Central memory CD8-positive, alpha-beta T cell (primary cell): ENCODE measurements around the gene EXOG.

Source experiments
- ATAC-seq: fragments of 150-1000 bp; cut with Tn5 transposase; replicated peaks from 2 replicates; pipeline ENCODE4 v1.10.0; 2022; ENCODE audit warnings: mild to moderate bottlenecking, moderate FRiP score, moderate number of reproducible peaks; ENCODE audit not compliant: poor library complexity, severe bottlenecking; ENCODE audit errors: extremely low read depth
- DNase-seq, 2 donors: peaks; one replicate each; pipeline ENCODE4 v3.0.0; 2021; ENCODE audit warnings: low spot score in 2 of 2
- H3K27ac Mint-ChIP-seq: one replicate; pipeline ENCODE4 v1.8.0; 2022; ENCODE audit warnings: low read depth, mild to moderate bottlenecking, moderate library complexity, mixed read lengths
- H3K27me3 Mint-ChIP-seq: one replicate; pipeline ENCODE4 v1.8.0; 2022; ENCODE audit warnings: mixed read lengths
- H3K36me3 Mint-ChIP-seq: one replicate; pipeline ENCODE4 v1.8.0; 2022; ENCODE audit warnings: mild to moderate bottlenecking, moderate library complexity, mixed read lengths; ENCODE audit not compliant: insufficient read depth
- H3K4me1 Mint-ChIP-seq: one replicate; pipeline ENCODE4 v1.8.0; 2022; ENCODE audit warnings: mixed read lengths
- H3K4me3 Mint-ChIP-seq: one replicate; pipeline ENCODE4 v1.8.0; 2022; ENCODE audit warnings: mild to moderate bottlenecking, moderate library complexity, mixed read lengths
- H3K9me3 Mint-ChIP-seq: one replicate; pipeline ENCODE4 v1.8.0; 2022; ENCODE audit warnings: mixed read lengths

Gene EXOG

GRCh38 chr3:38544926-38545325 is 48.8 kb downstream of the EXOG start:
- DNase-seq = no peak
- Mint-ChIP-seq H3K9me3 (no peaks in the 10 kb centered on the region), H3K4me1 (no peaks in the 10 kb centered on the region), H3K27me3 (no peaks in the 10 kb centered on the region), H3K27ac (no peak overlapping the region), H3K4me3 (no peak overlapping the region), H3K36me3 (no peaks in the 10 kb centered on the region)
- no peak for ATAC-seq

GRCh38 chr3:38545550-38545949 is 49.4 kb downstream of the EXOG start:
- Mint-ChIP-seq H3K27me3 (no peaks in the 10 kb centered on the region), H3K4me3 (no peak overlapping the region), H3K4me1 (no peaks in the 10 kb centered on the region), H3K9me3 (no peaks in the 10 kb centered on the region), H3K36me3 (no peaks in the 10 kb centered on the region), H3K27ac (no peak overlapping the region)
- DNase-seq = no peak
- ATAC-seq = no peak

GRCh38 chr3:38545983-38546382 is 49.8 kb downstream of the EXOG start:
- H3K9me3 Mint-ChIP-seq = no peaks in the 10 kb centered on the region
- H3K27me3 Mint-ChIP-seq = no peaks in the 10 kb centered on the region
- no peak for DNase-seq
- no peak overlapping the region for H3K4me3 Mint-ChIP-seq
- no peak for ATAC-seq
- no peaks in the 10 kb centered on the region for H3K4me1 Mint-ChIP-seq
- no peak overlapping the region for H3K27ac Mint-ChIP-seq
- no peaks in the 10 kb centered on the region for H3K36me3 Mint-ChIP-seq

GRCh38 chr3:38548154-38548931 is 52.2 kb downstream of the EXOG start:
- Mint-ChIP-seq H3K27ac (no peak overlapping the region), H3K27me3 (no peaks in the 10 kb centered on the region), H3K4me1 (no peaks in the 10 kb centered on the region), H3K4me3 (no peak overlapping the region), H3K36me3 (no peaks in the 10 kb centered on the region), H3K9me3 (no peaks in the 10 kb centered on the region)
- DNase-seq = no peak
- ATAC-seq = no peak

- H3K27ac Mint-ChIP-seq = no peak overlapping the region
- no peak for ATAC-seq
- DNase-seq = no peak
- H3K9me3 Mint-ChIP-seq = no peaks in the 10 kb centered on the region
- H3K36me3 Mint-ChIP-seq = no peaks in the 10 kb centered on the region
- no peak overlapping the region for H3K4me3 Mint-ChIP-seq
- H3K27me3 Mint-ChIP-seq = no peaks in the 10 kb centered on the region
- H3K4me1 Mint-ChIP-seq = no peaks in the 10 kb centered on the region
Measured at GRCh38 chr3:38549082-38549481, 52.9 kb downstream of the EXOG start.

- Mint-ChIP-seq H3K36me3 (no peaks in the 10 kb centered on the region), H3K4me1 (no peaks in the 10 kb centered on the region), H3K4me3 (no peak overlapping the region), H3K27me3 (no peaks in the 10 kb centered on the region), H3K27ac (no peak overlapping the region), H3K9me3 (no peaks in the 10 kb centered on the region)
- ATAC-seq (no peak), DNase-seq (no peak)
Measured at GRCh38 chr3:38549486-38549885, 53.3 kb downstream of the EXOG start.

GRCh38 chr3:38549957-38550840 is 54.1 kb downstream of the EXOG start:
- no peaks in the 10 kb centered on the region for H3K9me3 Mint-ChIP-seq
- no peaks in the 10 kb centered on the region for H3K4me1 Mint-ChIP-seq
- no peak overlapping the region for H3K27ac Mint-ChIP-seq
- no peaks in the 10 kb centered on the region for H3K27me3 Mint-ChIP-seq
- H3K4me3 Mint-ChIP-seq = no peak overlapping the region
- H3K36me3 Mint-ChIP-seq = no peaks in the 10 kb centered on the region
- DNase-seq (no peak), ATAC-seq (no peak)

- DNase-seq = no peak
- H3K36me3 Mint-ChIP-seq = no peaks in the 10 kb centered on the region
- peaks cover 9% of the 10 kb centered on the region for H3K27me3 Mint-ChIP-seq
- ATAC-seq = no peak
- no peaks in the 10 kb centered on the region for H3K9me3 Mint-ChIP-seq
- H3K4me1 Mint-ChIP-seq = no peaks in the 10 kb centered on the region
- H3K27ac Mint-ChIP-seq = no peak overlapping the region
- no peak overlapping the region for H3K4me3 Mint-ChIP-seq
Measured at GRCh38 chr3:38551026-38551832, 55.1 kb downstream of the EXOG start.

GRCh38 chr3:38552364-38552763 is 56.2 kb downstream of the EXOG start:
- Mint-ChIP-seq H3K27me3 (peaks cover 20% of the 10 kb centered on the region), H3K9me3 (no peaks in the 10 kb centered on the region), H3K4me3 (no peak overlapping the region), H3K4me1 (no peaks in the 10 kb centered on the region), H3K27ac (no peak overlapping the region), H3K36me3 (no peaks in the 10 kb centered on the region)
- ATAC-seq (no peak), DNase-seq (no peak)

- ATAC-seq = no peak
Measured at GRCh38 chr3:38553071-38553470, 56.9 kb downstream of the EXOG start.

GRCh38 chr3:38554127-38554827 is 58.1 kb downstream of the EXOG start:
- ATAC-seq = no peak
- H3K4me1 Mint-ChIP-seq = no peaks in the 10 kb centered on the region
- H3K27ac Mint-ChIP-seq = no peak overlapping the region
- peaks cover 20% of the 10 kb centered on the region for H3K27me3 Mint-ChIP-seq
- no peak overlapping the region for H3K4me3 Mint-ChIP-seq
- no peaks in the 10 kb centered on the region for H3K9me3 Mint-ChIP-seq
- H3K36me3 Mint-ChIP-seq = no peaks in the 10 kb centered on the region
- DNase-seq = no peak

More at GRCh38 chr3:38553071-38553470, 56.9 kb downstream of the EXOG start:
- Mint-ChIP-seq H3K9me3 (no peaks in the 10 kb centered on the region), H3K27ac (no peak overlapping the region), H3K27me3 (peaks cover 20% of the 10 kb centered on the region), H3K36me3 (no peaks in the 10 kb centered on the region), H3K4me1 (no peaks in the 10 kb centered on the region), H3K4me3 (no peak overlapping the region)
- DNase-seq = no peak
